SH-SY5Y (cell line): ENCODE data around the gene GABRA4.

ENCODE experiments used
- GATA2 ChIP-seq: IDR thresholded peaks from 2 replicates; pipeline ENCODE4 v1.6.1; 2011; ENCODE audit warnings: mild to moderate bottlenecking, low read depth, low read length
- GATA3 ChIP-seq: IDR thresholded peaks from 2 replicates; pipeline ENCODE4 v1.6.1; 2011; ENCODE audit warnings: low read depth, mild to moderate bottlenecking, low read length, moderate library complexity

GRCh38 chr4:47017494-47017893, 24.1 kb upstream of the GABRA4 start:
- TF ChIP-seq GATA3: no peak
- TF ChIP-seq GATA2: no peak
